Psoas muscle (tissue), 8 donors: ENCODE results near the gene TIMM44. TPM values are rescaled to one million over a fixed set of nuclear protein-coding genes. Genes with fewer than 3 reads are reported as not detected.
"Not testable (repeated sequence)": the region's sequence is repeated elsewhere in the genome, so short reads cannot be mapped to it uniquely, and the experiment has no call there.

Experiments used
- ATAC-seq, 4 donors: fragments of 200-7000 bp; cut with Tn5 transposase; one replicate each; pipeline ENCODE4 v1.9.1; 2020; ENCODE audit warnings: moderate library complexity in 3 of 4, mild to moderate bottlenecking in 2 of 4
- DNase-seq, 2 donors: peaks; one replicate each; pipeline ENCODE4 v3.0.0-alpha.2; 2020
- H3K27ac ChIP-seq: fragments of 200-600 bp; one replicate; pipeline ENCODE4 v1.8.0; 2022
- H3K27me3 ChIP-seq, 3 donors: fragments of 200-600 bp in 1 of 3; one replicate each; pipeline versions ENCODE4 v1.6.1 to v1.8.0; 2013 to 2022; ENCODE audit warnings: low read length in 2 of 3, mild to moderate bottlenecking in 2 of 3, moderate library complexity in 1 of 3; ENCODE audit not compliant: insufficient read depth in 3 of 3
- H3K36me3 ChIP-seq, 2 donors: fragments of 200-600 bp in 1 of 2; one replicate each; pipeline versions ENCODE4 v1.6.1 to v1.8.0; 2013 to 2022; ENCODE audit warnings: low read depth in 1 of 2, mild to moderate bottlenecking in 1 of 2, moderate library complexity in 1 of 2; ENCODE audit not compliant: insufficient read depth in 1 of 2
- H3K4me1 ChIP-seq: fragments of 200-600 bp; one replicate; pipeline ENCODE4 v1.8.0; 2022
- H3K4me3 ChIP-seq: fragments of 200-600 bp; one replicate; pipeline ENCODE4 v1.8.0; 2022; ENCODE audit warnings: mild to moderate bottlenecking
- H3K9me3 ChIP-seq: fragments of 200-600 bp; one replicate; pipeline ENCODE4 v1.8.0; 2022
- WGBS, 3 donors: extraction: QIAGEN DNeasy Blood & Tissue Kit; methylation state at CpG; one replicate each; pipeline versions ENCODE4 v1.1.6 to v1.1.7; 2013; 5-methylcytosine and 5-hydroxymethylcytosine counted together
- intact Hi-C, 2 donors: fragments of 100-400 bp; cut with DNase I; formaldehyde crosslinking; loops; one replicate each; pipeline versions ENCODE4 v1.11.0 to v1.14.2; 2022
- polyA plus RNA-seq, 3 donors: library from polyadenylated mRNA; stranded (reverse); fragments of 200-250 nt; gene quantifications; one replicate each; pipeline ENCODE4 v1.2.3, GENCODE V29; 2013
- total RNA-seq, 4 donors: library from RNA; stranded (reverse); fragmentation: NEBNext Ultra II Directional in 2 of 4; extraction: Animal tissue kit (Norgen Biotek cat#: 25700) in 2 of 4; gene quantifications; one replicate each; pipeline versions ENCODE4 v1.2.1 to v1.2.4, GENCODE V29; 2021 to 2023
- TF ChIP-seq, protein P1 (sequence below): fragments of 200-600 bp; IDR thresholded peaks from one replicate; pipeline ENCODE4 v1.8.0; 2022; ENCODE audit warnings: antibody characterized with exemption
- donor health status: healthy with polysubstance abuse.
- donor health status: DM: no; HTN: no; CAD: no; lungs with moderate emphysema.
- donor health status: Bipolar disorder and iron deficiency.
- donor health status: healthy.
- donor health status: DM: yes; HTN: yes; CAD: no.
- donor health status: DM: no; HTN: no; CAD: no.
- donor health status: DM: no; HTN: no; CAD: no.
- donor health status: DM: yes; HTN: yes; CAD: no.

Gene TIMM44
- total and polyA plus RNA-seq, 7 donors: 67.0 to 173 (median 95.1) TPM

DNA sequence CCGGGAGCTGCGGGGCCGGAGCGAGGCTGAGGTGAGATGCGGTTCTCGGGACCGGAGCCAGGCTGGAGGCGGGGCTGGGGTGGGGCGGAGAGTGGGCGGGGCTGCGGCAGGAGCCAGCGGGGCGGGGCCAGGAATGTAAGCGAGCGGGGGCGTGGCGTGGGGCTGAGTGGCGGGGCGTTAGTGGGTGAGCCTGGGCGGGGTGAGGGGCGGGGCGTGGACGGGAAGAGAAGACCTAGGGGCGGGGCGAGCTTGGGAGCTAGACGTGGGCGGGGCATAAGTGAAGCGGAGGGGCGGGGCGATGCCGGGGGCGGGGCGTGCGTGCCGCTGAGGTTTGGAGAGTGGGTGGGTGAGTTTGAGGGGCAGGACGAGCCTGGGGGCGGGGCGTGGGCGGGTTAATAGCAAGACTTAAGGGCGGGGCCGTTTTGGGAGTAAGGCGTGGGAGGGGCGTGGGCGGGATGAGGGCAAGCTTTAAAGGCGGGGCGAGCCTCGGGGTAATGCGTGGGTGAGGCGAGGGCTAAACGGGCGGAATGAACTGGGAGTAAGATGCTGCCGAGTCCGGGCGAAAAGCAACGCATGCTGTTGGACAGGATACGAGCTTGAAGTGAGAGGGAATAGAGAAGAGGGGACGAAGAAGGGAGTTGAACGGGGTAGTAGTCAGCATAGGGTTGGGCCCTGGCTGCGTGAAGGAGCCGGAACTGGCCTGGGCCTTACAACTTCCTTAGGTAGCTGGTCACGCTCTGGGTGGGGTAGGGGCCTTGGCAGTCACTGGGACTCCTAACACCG lies 22.8 kb downstream of the TIMM44 start:
- ATAC-seq (peak; percentile 83 to 86 (median 86)), DNase-seq (peak; percentile 100)
- peaks cover 0 to 14% (median 0%) of the 10 kb centered on the region in 3 donors for H3K27me3 ChIP-seq
- intact Hi-C loops: no loop called here
- H3K27ac ChIP-seq: peak overlapping the region; percentile 74
- TF ChIP-seq, protein P1, sequence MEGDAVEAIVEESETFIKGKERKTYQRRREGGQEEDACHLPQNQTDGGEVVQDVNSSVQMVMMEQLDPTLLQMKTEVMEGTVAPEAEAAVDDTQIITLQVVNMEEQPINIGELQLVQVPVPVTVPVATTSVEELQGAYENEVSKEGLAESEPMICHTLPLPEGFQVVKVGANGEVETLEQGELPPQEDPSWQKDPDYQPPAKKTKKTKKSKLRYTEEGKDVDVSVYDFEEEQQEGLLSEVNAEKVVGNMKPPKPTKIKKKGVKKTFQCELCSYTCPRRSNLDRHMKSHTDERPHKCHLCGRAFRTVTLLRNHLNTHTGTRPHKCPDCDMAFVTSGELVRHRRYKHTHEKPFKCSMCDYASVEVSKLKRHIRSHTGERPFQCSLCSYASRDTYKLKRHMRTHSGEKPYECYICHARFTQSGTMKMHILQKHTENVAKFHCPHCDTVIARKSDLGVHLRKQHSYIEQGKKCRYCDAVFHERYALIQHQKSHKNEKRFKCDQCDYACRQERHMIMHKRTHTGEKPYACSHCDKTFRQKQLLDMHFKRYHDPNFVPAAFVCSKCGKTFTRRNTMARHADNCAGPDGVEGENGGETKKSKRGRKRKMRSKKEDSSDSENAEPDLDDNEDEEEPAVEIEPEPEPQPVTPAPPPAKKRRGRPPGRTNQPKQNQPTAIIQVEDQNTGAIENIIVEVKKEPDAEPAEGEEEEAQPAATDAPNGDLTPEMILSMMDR: no peak
- WGBS, 3 donors: 1 to 2% (median 1%) methylated on average over 37 to 62 of the region's 62 CpGs
- peaks cover 24% of the 10 kb centered on the region for H3K4me1 ChIP-seq
- H3K36me3 ChIP-seq: peaks cover 3 to 15% of the 10 kb centered on the region in 2 donors
- peak overlapping the region; percentile 82 for H3K4me3 ChIP-seq
- no peaks in the 10 kb centered on the region for H3K9me3 ChIP-seq

- ATAC-seq: peak; percentile 75 to 78 (median 76)
- Histone ChIP-seq H3K4me3 (peak within 1 kb of the TSS; percentile 82), H3K27ac (peak within 1 kb of the TSS; percentile 74), H3K4me1 (peaks cover 24% of the 10 kb centered on the region), H3K27me3 (peaks cover 0 to 14% (median 2%) of the 10 kb centered on the region in 3 donors), H3K36me3 (peaks cover 3 to 15% of the 10 kb centered on the region in 2 donors), H3K9me3 (no peaks in the 10 kb centered on the region)
- peak; percentile 98 for DNase-seq
- TF ChIP-seq, protein P1: no peak
- intact Hi-C loops: no loop called here
- WGBS, 3 donors: 5 to 7% (median 6%) methylated on average over 60 to 62 of the region's 62 CpGs
Observed at GRCh38 chr19:7919610-7920518, 23.6 kb downstream of the TIMM44 start, which contains the start of gene SNAPC2. Gene SNAPC2, plus strand, starts transcription at chr19:7920338. Its CDS starts 29 bp downstream, at chr19:7920367.

- TF ChIP-seq, protein P1: no peak
- Histone ChIP-seq H3K27me3 (peaks cover 0 to 14% (median 5%) of the 10 kb centered on the region in 3 donors), H3K36me3 (peaks cover 3 to 15% of the 10 kb centered on the region in 2 donors), H3K27ac (peak overlapping the region; percentile 74), H3K9me3 (no peaks in the 10 kb centered on the region), H3K4me1 (peaks cover 24% of the 10 kb centered on the region), H3K4me3 (peak overlapping the region; percentile 82)
- 44 to 47% (median 44%) methylated on average over 41 to 42 of the region's 42 CpGs for WGBS, 3 donors
- intact Hi-C loops: no loop called here
- no peak for DNase-seq
- ATAC-seq: no peak
Observed at GRCh38 chr19:7918615-7919421, 24.6 kb downstream of the TIMM44 start.

- Histone ChIP-seq H3K27ac (peak overlapping the region; percentile 75), H3K27me3 (peaks cover 0 to 14% (median 5%) of the 10 kb centered on the region in 3 donors)
- intact Hi-C loops: not testable (repeated sequence)
Observed at GRCh38 chr19:7918062-7918614, 25.3 kb downstream of the TIMM44 start.

More at GRCh38 chr19:7918062-7918614, 25.3 kb downstream of the TIMM44 start:
- ATAC-seq, DNase-seq, H3K9me3 ChIP-seq: not testable (repeated sequence)
- 37 to 50% (median 38%) methylated on average over 22 to 29 of the region's 29 CpGs for WGBS, 3 donors
- Histone ChIP-seq H3K4me3 (peak overlapping the region; percentile 82), H3K4me1 (peaks cover 24% of the 10 kb centered on the region), H3K36me3 (peaks cover 3 to 15% of the 10 kb centered on the region in 2 donors)
